Bone marrow (tissue), 2 donors: ENCODE results near the gene PADI6.
"Not testable (repeated sequence)": the region's sequence is repeated elsewhere in the genome, so short reads cannot be mapped to it uniquely, and the experiment has no call there.

ENCODE experiments used
- DNase-seq, 2 donors: peaks; one replicate each; lab custom pipeline; 2025; lab: John Stamatoyannopoulos, UW

The PADI6 gene

DNA sequence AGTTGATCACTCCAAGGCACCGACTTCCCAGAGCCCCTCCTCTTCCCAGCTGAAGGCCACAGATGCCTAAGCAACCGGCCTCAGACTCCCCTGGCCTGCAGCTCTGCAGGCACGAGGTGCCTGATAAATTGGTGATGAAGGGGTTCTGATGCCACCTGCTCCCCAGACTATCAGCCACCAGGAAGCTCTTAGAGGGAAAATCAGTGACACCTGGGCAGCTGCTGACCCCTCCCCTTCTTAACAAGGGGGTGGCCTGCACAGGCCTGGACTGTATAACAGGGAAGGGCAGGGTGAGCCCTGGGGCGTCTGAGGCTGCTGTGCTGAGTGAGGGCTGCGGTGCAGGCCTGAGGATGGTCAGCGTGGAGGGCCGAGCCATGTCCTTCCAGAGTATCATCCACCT is at the start of gene PADI6:
Gene PADI6, plus strand, starts transcription at position 301 of the 400 bp plus-strand sequence. Its CDS starts 50 bp downstream, at position 351.
- no peak for DNase-seq

GRCh38 chr1:17328855-17329254 is 43.1 kb upstream of the PADI6 start:
- DNase-seq: no peak

- DNase-seq: no peak
Measured at GRCh38 chr1:17329610-17330009, 42.4 kb upstream of the PADI6 start.

DNA sequence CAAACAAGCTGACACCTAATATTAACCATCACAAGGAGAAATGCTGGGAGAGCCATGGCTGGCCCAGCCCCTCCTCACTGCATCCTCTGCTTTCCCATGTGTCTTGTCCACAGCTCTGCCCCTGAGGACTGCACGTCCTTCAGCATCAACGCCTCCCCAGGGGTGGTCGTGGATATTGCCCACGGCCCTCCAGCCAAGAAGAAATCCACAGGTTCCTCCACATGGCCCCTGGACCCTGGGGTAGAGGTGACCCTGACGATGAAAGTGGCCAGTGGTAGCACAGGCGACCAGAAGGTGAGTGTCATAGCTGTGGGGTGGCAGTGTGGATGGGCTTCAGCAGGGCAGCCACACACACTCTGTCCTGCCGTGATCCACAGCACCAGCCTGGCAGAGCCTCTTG is 41.1 kb upstream of the PADI6 start:
- no peak for DNase-seq

GRCh38 chr1:17333081-17333480 is 38.9 kb upstream of the PADI6 start:
- no peak for DNase-seq

DNA sequence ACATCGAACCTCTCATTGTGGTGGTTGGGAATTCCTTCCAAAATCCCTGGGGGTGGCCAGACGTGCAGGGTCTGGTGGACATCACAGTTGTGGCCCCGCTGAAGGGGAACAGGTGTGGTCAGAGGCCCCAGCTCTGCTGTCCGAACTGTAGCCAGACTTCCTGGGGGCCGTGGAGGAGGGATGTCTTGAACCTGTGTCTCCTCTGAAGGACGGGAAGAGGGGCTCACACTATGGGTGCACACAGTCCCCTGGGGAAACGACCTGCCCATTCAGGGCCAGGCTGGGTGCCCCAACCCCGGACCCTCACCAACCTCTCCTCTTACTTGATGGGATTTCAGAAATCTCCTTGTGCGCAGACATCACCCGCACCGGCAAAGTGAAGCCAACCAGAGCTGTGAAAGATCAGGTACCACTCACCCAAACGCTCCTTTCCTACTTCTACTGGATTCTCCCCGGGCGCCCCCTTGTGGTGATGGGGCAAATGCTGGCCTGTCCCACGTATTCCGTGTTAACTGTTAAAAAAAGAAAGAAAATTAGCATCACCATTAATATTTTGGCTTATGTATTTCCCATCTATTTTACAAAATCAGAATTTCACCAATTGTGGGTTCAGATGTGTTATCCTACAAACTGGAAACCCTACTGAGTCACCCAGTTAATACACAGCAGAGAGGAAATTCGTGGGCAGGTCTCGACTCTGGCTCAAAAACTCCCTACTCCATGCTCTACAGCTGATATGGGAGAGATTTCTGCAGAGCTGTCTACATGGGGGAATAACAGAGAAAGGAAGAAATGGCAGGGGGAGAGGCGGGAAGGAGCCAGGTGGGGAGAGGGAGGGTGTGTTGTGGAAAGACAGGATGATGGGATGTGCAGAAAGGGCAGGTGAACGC is 35.9 kb upstream of the PADI6 start:
- DNase-seq: peak; percentile 39 to 71

- no peak for DNase-seq
Measured at GRCh38 chr1:17338706-17339493, 33.1 kb upstream of the PADI6 start.

- DNase-seq: no peak
Measured at GRCh38 chr1:17339521-17339920, 32.5 kb upstream of the PADI6 start.

DNA sequence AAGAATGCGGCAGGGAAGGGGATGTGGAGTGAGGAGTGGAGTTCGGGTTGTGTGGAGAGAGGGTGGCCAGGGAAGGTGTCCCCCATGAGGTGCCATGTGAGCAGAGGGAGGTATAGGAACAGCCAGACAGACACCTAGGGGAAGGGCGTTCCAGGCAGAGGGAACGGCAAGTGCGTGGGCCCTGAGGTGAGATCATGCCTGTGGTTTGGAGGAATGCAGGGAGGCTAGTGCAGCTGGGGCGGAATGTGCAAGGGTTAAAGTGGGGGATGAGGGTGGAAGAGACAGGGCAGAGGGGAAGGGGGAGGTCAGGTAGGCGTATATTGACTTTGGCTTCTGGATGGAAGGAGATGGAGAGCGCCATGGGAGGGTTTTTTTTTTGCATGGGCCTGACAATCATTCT is 31.6 kb upstream of the PADI6 start:
- no peak for DNase-seq

DNA sequence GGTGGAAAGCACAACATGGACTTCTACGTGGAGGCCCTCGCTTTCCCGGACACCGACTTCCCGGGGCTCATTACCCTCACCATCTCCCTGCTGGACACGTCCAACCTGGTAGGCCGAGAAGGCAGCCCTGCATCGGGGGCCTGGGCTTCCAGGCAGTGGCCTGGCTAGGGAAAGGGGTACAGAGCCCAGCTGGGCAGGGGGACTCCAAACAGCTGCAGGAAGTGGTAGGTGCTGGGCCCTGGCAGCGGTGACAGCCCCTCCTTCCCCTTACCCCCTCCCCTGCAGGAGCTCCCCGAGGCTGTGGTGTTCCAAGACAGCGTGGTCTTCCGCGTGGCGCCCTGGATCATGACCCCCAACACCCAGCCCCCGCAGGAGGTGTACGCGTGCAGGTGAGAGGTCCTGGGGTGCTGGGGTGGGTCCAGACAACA is 30.0 kb upstream of the PADI6 start:
- no peak for DNase-seq

DNA sequence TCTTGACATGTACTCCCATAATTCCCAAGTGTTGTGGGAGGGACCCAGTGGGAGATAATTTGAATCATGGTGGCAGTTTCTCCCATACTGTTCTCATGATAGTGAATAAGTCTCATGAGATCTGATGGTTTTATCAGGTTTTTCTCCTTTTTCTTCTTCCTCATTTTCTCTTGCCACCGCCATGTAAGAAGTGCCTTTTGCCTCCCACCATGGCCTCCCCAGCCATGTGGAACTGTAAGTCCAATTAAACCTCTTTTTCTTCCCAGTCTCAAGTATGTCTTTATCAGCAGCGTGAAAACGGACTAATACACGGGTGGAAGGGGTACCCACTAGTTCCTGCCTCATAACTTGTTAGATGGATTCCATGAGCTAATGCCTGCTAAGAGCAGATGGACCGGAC is 26.5 kb upstream of the PADI6 start:
- DNase-seq: not testable (repeated sequence)

DNA sequence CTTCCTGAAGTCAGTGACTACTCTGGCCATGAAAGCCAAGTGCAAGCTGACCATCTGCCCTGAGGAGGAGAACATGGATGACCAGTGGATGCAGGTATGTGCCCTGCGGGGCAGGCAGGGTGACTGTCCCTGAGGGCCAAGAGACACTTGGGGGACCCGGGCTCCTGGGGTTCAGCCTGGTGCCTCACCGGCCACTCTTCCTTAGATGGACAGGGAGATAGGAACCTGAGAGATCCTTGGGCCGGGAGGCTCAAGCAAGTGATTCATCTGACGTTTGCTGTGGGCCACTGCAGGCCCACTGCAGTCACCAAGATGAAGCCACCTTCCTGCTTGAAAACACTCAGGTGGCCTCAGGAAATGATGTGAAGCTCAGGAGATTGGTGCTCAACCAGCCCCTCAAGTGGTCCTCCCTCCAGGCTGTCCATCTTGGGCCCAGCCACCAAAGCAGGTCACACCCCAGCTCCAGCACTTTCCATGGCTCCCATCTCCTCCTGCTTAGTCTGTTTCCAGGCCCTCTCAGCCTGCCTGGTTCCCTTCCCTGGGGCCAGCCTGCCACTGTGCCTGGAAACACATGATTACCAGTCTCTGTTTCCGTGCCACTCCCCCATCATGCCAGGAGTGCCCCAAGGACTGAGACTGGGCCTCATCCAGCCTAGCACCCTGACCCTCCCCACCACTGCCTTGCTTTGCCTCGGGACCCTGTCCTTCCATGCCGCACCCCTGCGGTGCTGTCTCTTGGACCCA is 25.8 kb upstream of the PADI6 start:
- DNase-seq: no peak

- DNase-seq: no peak
Measured at GRCh38 chr1:17347769-17348592, 24.0 kb upstream of the PADI6 start.

DNA sequence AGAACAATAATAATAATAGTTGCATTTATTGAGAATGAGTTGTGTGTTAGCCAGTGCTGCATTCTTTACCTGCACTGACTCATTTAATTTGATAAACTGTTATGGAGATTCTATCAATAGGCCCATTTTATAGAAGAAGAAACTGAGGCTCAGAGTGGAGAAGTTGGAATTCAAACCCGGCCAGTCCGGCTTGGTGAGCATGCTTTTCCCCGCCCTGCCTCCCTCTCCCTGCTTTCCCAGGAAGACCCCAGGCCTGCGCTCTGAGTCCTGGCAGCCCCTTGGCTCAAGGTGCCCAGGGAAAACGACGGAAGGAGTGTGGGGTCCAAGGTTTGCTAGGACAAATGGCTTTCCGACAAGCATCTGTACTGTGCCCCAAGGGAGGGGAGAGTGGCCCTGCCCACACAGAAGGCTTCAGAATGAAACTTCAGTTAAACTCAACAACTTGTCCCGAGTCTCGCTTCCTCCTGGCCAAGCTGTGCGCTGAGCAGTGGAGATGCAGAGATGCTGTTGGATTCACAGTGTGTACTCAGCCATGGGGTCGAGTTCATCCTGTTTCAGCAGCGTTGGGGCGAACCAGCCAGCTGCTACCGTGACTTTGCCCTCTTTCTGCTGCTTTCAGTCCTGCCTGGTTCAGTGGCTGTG is 23.3 kb upstream of the PADI6 start:
- DNase-seq: no peak

- DNase-seq: no peak
Measured at GRCh38 chr1:17350083-17350482, 21.9 kb upstream of the PADI6 start.

- DNase-seq: no peak
Measured at GRCh38 chr1:17350928-17351446, 21.0 kb upstream of the PADI6 start.

GRCh38 chr1:17351598-17352324 is 20.2 kb upstream of the PADI6 start:
- DNase-seq: no peak

GRCh38 chr1:17352419-17352909 is 19.5 kb upstream of the PADI6 start:
- DNase-seq: no peak

- DNase-seq: peak in 1 of 2 donors; percentile 22
Measured at GRCh38 chr1:17355898-17356297, 16.1 kb upstream of the PADI6 start.
